Hippocampal formation (tissue), 2 donors: ENCODE measurements around the gene NHLH1.

Source experiments
- DNase-seq, 2 donors: peaks; one replicate each; lab custom pipeline; 2025; lab: John Stamatoyannopoulos, UW

NHLH1 gene

DNA sequence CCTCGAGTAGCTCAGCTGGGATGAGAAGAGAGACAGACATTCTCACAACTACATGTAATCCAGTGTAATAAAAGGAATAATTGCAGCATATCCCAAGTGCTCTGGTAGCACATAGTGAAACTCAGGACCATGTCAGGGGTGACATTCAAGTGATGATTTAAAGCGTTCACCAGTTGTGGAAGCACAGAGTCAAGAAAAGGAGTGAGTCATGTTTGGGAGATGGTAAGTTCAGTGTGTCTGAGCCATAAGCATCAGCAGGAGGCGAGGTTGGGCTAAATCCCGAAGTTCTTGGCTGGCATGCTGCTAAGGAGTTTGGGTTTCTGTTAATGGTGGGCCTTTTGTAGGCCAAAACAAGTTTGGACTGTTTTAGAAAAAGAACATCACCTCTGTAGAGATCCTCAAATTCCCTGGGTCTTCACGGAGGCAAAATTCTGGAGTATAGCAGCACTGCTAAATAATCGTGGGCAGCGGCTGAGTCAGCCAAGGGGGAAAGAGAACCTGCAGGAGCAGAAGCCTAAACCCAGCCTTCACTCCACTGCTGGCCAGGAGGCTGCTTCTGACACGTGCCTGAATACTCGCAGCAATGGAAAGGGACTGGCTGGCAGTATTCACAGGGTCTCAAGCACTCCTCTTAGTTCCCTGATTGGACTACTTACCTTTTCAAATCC lies 7.2 kb upstream of the NHLH1 start:
- no peak for DNase-seq

DNA sequence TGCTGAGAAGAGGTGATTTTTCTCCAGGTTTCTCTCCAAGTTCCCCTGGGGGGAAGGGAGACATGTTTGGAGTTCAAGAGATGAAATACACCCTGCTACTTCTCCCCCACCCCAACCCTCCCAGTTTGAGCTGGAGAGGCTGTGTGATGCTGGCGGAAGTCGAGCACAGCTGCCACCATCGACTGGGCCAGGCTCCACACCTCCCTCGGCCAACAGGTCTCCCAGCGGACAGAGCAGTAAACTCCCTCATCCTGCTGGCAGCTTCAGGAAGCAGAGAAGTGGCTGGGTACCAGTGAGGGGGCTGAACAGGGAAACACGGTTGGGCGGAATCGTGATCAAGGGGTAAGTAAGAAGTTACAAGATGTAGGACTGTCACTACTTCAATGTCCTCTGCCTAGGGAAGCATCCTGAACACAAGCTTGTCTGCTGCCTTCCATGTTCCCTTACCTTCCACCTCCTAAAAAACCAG lies 6.6 kb upstream of the NHLH1 start:
- no peak for DNase-seq

- no peak for DNase-seq
These were observed 5.7 kb upstream of the NHLH1 start for GRCh38 chr1:160361199-160361598.

DNA sequence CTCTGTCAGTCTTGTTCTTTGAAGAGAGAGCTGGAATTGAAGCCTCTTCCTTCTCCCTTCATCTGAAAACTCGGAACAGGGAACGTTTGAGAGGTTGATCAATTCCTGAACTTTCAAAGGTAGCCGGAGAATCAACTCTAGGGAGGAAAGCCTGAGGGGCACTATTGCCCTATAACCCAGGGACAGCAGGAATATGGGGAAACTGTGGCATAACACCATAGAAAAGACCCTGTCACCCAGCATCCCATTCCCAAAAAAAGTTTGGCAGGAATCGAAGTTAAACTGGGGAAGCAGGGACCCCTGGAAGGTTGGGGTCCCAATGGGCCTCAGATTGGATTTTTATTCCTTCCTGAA lies 5.1 kb upstream of the NHLH1 start:
- no peak for DNase-seq

GRCh38 chr1:160362168-160362957 lies 4.5 kb upstream of the NHLH1 start:
- no peak for DNase-seq

- DNase-seq = no peak
These were observed 3.9 kb upstream of the NHLH1 start for GRCh38 chr1:160363010-160363409.

DNA sequence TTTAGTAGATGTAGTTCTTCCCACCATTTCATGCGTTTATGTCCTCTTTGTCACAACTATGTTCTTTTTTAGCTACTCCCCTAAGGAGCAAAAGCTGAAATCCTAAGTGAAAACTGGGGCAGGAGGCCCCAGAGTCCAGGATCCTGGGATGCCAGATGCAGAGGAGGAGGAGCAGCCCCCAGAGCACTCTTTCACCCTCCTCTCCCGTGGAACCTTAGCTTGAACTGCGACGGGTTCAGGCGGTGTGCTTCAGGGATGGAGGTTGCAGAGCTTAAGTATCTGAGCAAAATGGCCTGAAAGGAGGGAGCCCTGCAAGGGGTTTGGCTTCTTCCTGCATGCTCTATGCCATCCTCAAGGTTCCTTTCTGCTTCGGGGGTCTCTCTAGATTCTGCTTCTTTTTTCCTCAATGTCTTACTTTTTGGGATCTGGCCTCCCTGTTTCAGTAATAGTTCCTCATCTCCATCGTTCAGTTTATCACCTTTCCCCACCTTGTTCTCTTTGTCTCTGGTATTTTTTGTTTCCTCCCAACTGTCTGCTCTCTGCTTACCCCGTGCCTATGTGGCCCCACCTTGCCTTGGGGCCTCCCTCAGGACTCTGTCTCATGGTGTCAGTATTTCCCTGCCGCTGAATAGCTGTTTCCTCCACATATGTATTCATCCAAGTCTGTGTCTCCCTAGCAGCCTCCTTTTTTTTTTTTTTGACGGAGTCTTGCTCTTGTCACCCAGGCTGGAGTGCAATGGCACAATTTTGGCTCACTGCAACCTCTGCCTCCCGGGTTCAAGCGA lies 2.7 kb upstream of the NHLH1 start:
- no peak for DNase-seq

- no peak for DNase-seq
These were observed 1.5 kb upstream of the NHLH1 start for GRCh38 chr1:160365325-160365724.

- no peak for DNase-seq
These were observed 637 bp downstream of the NHLH1 start for GRCh38 chr1:160367516-160367900.

GRCh38 chr1:160367934-160368923 lies 1.4 kb downstream of the NHLH1 start:
- DNase-seq = no peak

- no peak for DNase-seq
These were observed 2.2 kb downstream of the NHLH1 start for GRCh38 chr1:160369087-160369486.

- DNase-seq = no peak
These were observed 3.9 kb downstream of the NHLH1 start for GRCh38 chr1:160370561-160371345.

- DNase-seq = no peak
These were observed 4.4 kb downstream of the NHLH1 start for GRCh38 chr1:160371346-160371631.

- DNase-seq = no peak
These were observed 4.9 kb downstream of the NHLH1 start for GRCh38 chr1:160371756-160372155.

DNA sequence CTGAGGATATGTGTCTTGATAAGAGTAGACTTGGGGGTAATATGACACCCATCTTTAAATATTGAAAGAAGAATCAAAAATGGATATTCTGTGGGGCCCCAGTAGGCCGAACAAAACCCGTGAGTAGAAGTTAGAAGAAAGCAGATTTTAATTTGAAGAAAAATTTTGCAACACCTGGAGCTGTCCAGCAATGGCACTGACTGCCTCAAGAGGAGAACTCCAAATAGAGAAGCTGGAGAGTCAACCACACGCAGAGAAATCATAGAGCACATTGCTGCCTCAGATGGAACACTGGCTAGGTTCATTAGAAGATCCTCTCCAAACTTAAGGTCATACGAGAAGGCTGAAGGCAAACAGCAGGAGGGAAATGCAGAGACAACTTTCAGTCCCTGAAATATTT lies 6.8 kb downstream of the NHLH1 start:
- DNase-seq = no peak

GRCh38 chr1:160374306-160375110 lies 7.6 kb downstream of the NHLH1 start:
- DNase-seq = no peak

DNA sequence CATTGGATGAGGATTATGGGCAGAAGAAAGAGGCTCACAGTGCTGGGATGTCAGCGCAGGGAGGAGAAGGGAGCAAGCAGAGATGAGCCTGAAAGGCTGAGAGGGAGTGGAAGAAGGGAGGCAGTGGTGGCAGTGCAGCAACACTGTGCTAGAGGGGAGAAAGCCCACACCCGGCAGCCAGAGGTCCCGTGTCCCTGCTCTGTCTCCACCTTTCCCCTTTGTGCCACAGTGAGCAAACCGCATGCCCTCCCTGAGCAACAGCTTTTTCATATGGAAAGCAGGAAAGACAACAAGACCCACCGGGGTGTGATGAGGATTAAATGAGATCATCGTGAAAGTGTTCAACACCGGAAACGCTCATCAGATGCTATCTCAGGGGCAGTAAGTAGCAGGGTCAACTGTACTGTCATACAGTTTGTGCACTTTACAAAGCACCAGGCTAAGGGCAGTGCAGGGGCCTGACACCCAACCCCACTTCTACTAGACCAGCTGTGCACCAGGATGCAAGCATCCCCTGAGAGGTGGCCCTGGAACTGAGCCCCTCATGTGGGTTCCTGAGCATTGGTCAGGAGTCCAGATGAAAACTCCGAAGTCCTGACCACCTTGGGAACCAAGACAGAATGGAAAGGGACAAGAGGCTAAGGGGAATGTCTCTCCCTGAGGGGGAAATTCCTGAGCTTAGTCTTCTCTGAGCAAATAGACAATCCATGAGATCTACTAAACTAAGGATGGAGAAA lies 9.1 kb downstream of the NHLH1 start:
- DNase-seq = peak in 1 of 2 donors; percentile 43

DNA sequence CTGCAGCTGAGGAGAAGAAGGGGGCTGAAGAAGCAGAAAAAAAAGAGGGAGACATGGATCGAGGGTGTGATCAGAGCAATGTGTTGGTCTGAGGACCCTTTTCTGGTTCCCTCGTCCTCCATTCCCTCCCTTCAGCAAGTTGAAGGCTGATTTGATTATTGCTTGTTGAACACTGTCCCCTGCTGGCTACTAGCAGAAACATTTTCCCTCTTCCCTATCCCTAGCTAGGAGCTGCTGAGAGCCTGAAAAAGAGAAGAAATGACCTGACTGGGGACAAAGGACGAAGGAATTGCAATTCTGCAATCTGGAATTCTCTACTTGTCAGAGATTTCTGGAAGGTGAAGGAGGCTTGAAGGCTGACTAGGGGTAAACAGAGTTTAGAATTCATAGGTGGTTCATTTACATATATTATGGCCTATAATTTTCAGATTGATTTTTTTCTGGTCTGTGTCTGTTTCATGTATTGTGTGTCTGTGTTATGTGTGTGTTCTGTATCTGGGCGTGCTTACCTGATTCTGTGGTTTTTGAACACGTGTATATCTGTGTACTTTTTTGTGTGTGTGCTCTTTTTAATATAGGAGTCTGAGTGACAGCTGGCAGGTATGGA lies 9.8 kb downstream of the NHLH1 start:
- peak; percentile 53 to 92 for DNase-seq
